COLO668 (cell line): ENCODE measurements around the gene FDPS.
A peak's percentile ranks its signal among the peaks of the same experiment; 100 is the strongest.
"Not testable (repeated sequence)": the region's sequence is repeated elsewhere in the genome, so short reads cannot be mapped to it uniquely, and the experiment has no call there.

Source experiments
- DNase-seq: peaks from one replicate; lab custom pipeline; 2025; ENCODE audit not compliant: unreplicated experiment; lab: John Stamatoyannopoulos, UW

FDPS gene

GRCh38 chr1:155318082-155318481 lies 9.4 kb downstream of the FDPS start:
- DNase-seq: no peak

DNA sequence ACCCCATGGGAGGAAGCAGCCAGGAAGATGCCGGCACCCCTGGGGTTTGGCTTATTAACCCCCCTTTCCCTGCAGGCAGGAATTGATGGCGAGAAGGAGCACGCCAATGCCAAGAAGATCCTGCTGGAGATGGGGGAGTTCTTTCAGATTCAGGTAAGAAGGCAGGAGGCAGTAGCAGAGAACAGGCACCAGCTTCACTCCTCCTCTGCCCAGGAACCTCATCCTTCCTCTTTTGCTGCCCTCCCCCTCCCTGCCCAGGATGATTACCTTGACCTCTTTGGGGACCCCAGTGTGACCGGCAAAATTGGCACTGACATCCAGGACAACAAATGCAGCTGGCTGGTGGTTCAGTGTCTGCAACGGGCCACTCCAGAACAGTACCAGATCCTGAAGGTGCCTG lies 10.9 kb downstream of the FDPS start:
- DNase-seq: no peak

- no peak for DNase-seq
Observed at GRCh38 chr1:155320252-155320651, 11.6 kb downstream of the FDPS start.

GRCh38 chr1:155320661-155321617 lies 12.3 kb downstream of the FDPS start, which contains the start of gene RUSC1:
RUSC1 (plus strand) TSS chr1:155320894; CDS start chr1:155321774, 880 bp downstream.
- no peak for DNase-seq

DNA sequence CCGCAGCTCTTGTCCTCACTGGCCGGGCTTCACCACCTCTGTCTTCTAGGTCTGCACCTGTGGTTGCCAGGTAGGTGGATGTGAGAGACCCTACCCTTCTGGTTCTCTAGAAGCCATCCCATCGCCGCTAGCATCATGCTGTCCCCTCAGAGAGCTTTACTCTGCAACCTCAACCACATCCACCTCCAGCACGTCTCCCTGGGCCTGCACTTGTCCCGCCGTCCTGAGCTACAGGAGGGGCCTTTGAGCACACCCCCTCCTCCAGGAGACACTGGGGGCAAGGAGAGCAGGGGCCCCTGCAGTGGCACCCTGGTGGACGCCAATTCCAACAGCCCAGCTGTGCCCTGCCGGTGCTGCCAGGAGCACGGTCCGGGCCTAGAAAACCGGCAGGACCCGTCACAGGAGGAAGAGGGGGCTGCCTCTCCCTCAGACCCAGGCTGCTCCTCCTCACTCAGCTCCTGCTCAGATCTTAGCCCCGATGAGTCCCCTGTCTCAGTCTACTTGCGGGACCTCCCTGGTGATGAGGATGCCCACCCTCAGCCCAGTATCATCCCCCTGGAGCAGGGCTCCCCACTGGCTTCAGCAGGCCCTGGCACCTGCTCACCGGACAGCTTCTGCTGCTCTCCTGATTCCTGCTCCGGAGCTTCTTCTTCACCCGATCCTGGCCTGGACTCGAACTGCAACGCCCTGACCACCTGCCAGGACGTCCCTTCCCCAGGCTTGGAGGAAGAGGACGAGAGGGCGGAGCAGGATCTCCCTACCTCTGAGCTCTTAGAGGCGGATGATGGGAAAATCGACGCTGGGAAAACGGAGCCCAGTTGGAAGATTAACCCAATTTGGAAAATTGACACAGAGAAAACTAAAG lies 13.2 kb downstream of the FDPS start:
- peak; percentile 27 for DNase-seq

DNA sequence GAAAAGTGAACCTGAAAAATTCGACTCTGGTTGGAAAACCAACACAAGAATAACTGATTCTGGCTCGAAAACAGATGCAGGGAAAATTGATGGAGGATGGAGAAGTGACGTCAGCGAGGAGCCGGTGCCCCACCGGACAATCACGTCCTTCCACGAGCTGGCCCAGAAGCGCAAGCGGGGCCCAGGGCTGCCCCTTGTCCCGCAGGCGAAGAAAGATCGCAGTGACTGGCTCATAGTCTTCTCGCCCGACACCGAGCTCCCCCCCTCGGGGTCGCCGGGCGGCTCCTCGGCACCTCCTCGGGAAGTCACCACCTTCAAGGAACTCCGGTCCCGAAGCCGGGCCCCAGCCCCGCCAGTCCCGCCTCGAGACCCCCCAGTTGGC lies 13.9 kb downstream of the FDPS start:
- no peak for DNase-seq

GRCh38 chr1:155322953-155323728 lies 14.5 kb downstream of the FDPS start:
- DNase-seq: peak; percentile 90

DNA sequence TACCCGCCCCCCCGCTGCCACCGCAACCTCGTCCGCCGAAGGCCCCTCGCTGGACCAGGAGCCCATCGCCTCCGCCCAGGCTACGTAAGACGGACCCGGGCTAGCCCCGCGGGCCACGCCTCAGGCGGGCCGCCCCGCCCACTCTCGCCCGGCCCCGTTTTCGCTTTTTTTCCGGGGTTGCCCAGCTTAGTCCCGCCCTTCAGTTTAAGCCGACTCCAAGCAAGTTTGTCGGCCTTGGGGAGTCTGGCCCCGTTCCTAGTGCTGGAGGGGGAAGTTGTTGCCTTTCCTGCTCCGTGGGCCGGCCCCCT lies 15.0 kb downstream of the FDPS start:
- DNase-seq: peak; percentile 81

GRCh38 chr1:155324037-155324716 lies 15.5 kb downstream of the FDPS start:
- DNase-seq: peak; percentile 97

- peak; percentile 90 for DNase-seq
Observed at GRCh38 chr1:155324717-155325602, 16.3 kb downstream of the FDPS start.

- DNase-seq: no peak
Observed at GRCh38 chr1:155325603-155325893, 16.9 kb downstream of the FDPS start.

- no peak for DNase-seq
Observed at GRCh38 chr1:155326020-155326526, 17.4 kb downstream of the FDPS start.

GRCh38 chr1:155326631-155327037 lies 18.0 kb downstream of the FDPS start:
- no peak for DNase-seq

DNA sequence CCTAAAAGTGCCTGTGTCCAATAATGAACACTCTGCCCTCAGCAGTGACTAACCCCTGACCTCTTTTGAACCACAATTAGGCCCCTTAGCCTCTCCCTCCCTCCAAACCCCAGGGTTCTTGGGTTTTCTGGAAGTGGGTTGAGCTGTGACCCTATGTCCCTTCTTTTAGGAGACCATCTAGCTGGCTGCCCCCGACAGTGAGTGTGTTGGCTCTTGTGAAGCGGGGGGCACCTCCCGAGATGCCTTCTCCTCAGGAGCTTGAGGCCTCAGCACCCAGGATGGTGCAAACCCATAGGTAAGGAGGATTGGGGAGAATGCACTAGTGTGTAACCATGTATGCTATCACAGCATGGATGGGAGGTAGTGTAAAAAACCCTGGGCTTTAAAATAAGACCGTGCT lies 19.3 kb downstream of the FDPS start:
- no peak for DNase-seq

GRCh38 chr1:155328856-155329255 lies 20.2 kb downstream of the FDPS start:
- not testable (repeated sequence) for DNase-seq

GRCh38 chr1:155329980-155330598 lies 21.4 kb downstream of the FDPS start:
- peak; percentile 61 for DNase-seq

- no peak for DNase-seq
Observed at GRCh38 chr1:155334962-155335361, 26.3 kb downstream of the FDPS start.

DNA sequence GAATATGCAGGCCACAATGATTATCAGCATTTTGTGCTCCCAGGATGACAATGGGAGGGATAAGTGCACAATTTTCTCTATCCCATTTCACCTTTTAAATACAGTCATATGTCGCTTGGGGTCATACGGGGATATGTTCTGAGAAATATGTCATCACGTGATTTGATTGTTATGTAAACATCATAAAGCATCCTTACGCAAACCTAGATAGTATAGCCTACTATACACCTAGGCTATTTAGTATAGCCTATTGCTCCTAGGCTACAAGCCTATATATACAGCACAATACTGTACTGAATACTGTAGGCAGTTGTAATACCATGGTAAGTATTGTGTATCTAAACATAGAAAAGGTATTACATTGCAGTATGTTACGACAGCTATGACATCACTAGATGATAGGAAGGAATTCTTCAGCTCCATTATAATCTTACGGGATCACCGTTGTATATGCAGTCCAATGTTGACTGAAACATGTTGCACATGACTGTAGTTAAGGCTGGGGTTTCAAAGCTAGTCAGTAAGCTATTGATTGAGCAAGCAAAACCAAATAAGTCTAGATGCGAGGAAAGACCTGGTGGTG lies 30.9 kb downstream of the FDPS start:
- no peak for DNase-seq

- no peak for DNase-seq
Observed at GRCh38 chr1:155342842-155343241, 34.2 kb downstream of the FDPS start.
